Measurements from ENCODE around the gene KRTAP5-11. TPM values are rescaled to one million over a fixed set of nuclear protein-coding genes. Genes with fewer than 3 reads are reported as not detected.
A peak's percentile ranks its signal among the peaks of the same experiment; 100 is the strongest.
"Not testable (repeated sequence)": the region's sequence is repeated elsewhere in the genome, so short reads cannot be mapped to it uniquely, and the experiment has no call there.

KRTAP5-11 gene
- total RNA-seq, 2 donors from 2014 or later = not detected

- H3K36me3 ChIP-seq; H3K4me1 ChIP-seq; H3K27ac ChIP-seq; H3K4me3 ChIP-seq; H3K27me3 ChIP-seq; H3K9me3 ChIP-seq; DNase-seq (ENCODE audit: low spot score): not testable (repeated sequence)
- peak in 1 of 2 donors; percentile 49 for TF ChIP-seq CTCF (IDR thresholded peaks at IDR 0.05)
Measured at GRCh38 chr11:71604798-71605488, 22.3 kb upstream of the KRTAP5-11 start.

- not testable (repeated sequence) for DNase-seq (ENCODE audit: low spot score); H3K4me3 ChIP-seq; H3K9me3 ChIP-seq; H3K4me1 ChIP-seq; H3K27ac ChIP-seq; H3K27me3 ChIP-seq; H3K36me3 ChIP-seq
Measured at GRCh38 chr11:71603221-71603620, 20.5 kb upstream of the KRTAP5-11 start.

- H3K4me1 ChIP-seq; H3K4me3 ChIP-seq; H3K36me3 ChIP-seq; H3K27ac ChIP-seq; DNase-seq (ENCODE audit: low spot score); H3K9me3 ChIP-seq; H3K27me3 ChIP-seq: not testable (repeated sequence)
Measured at GRCh38 chr11:71589546-71589920, 6.9 kb upstream of the KRTAP5-11 start.

GRCh38 chr11:71588822-71589545, 6.3 kb upstream of the KRTAP5-11 start:
- not testable (repeated sequence) for DNase-seq (ENCODE audit: low spot score); H3K9me3 ChIP-seq; H3K27ac ChIP-seq; H3K36me3 ChIP-seq; H3K27me3 ChIP-seq; H3K4me1 ChIP-seq; H3K4me3 ChIP-seq

GRCh38 chr11:71588314-71588713, 5.6 kb upstream of the KRTAP5-11 start:
- H3K27ac ChIP-seq; DNase-seq (ENCODE audit: low spot score); H3K27me3 ChIP-seq; H3K4me1 ChIP-seq; H3K4me3 ChIP-seq; H3K36me3 ChIP-seq; H3K9me3 ChIP-seq: not testable (repeated sequence)

- H3K9me3 ChIP-seq; H3K27ac ChIP-seq; H3K4me3 ChIP-seq; H3K4me1 ChIP-seq; H3K27me3 ChIP-seq; DNase-seq (ENCODE audit: low spot score); H3K36me3 ChIP-seq: not testable (repeated sequence)
Measured at GRCh38 chr11:71585673-71586072, 3.0 kb upstream of the KRTAP5-11 start.

- H3K36me3 ChIP-seq; H3K27ac ChIP-seq; H3K4me3 ChIP-seq; H3K9me3 ChIP-seq; H3K4me1 ChIP-seq; H3K27me3 ChIP-seq; DNase-seq (ENCODE audit: low spot score): not testable (repeated sequence)
Measured at GRCh38 chr11:71582969-71583368, 294 bp upstream of the KRTAP5-11 start.

GRCh38 chr11:71581826-71582225, 849 bp downstream of the KRTAP5-11 start:
- Histone ChIP-seq H3K4me1 (peaks cover 0 to 7% of the 10 kb centered on the region in 2 donors), H3K4me3 (no peak overlapping the region), H3K36me3 (no peaks in the 10 kb centered on the region), H3K27me3 (no peaks in the 10 kb centered on the region), H3K9me3 (no peaks in the 10 kb centered on the region), H3K27ac (no peak overlapping the region)
- DNase-seq (ENCODE audit: low spot score) = no peak
- no peak for TF ChIP-seq CTCF (IDR thresholded peaks at IDR 0.05)

Measured in right atrium auricular region (tissue), 2 donors.